Measurements from ENCODE around the gene SH3GL2.

The SH3GL2 gene

GRCh38 chr9:17611342-17611741, 32.5 kb downstream of the SH3GL2 start:
- DNase-seq (ENCODE audit: low read depth): no peak

GRCh38 chr9:17611917-17612316, 33.1 kb downstream of the SH3GL2 start:
- DNase-seq (ENCODE audit: low read depth): no peak

DNA sequence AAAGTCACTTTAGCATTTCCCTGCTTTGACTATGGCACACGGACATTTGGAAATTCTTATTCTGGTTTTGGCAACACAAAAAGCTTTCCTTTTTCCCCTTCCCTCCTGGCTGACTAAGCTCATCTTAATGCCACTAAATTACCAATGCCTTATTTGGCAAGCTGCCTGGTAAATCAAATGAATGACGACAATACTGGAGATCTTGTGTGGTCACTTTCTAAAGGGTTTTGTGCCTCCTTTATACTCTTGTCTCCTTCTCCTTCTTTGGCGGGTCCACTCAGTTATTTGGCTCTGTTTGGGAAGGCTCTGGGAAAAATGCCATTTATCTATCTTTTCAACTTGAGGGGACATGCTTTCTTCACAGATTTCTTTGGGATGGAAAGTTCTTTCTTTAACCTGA, 34.9 kb downstream of the SH3GL2 start:
- DNase-seq (ENCODE audit: low read depth): peak; percentile 42

GRCh38 chr9:17614250-17614649, 35.4 kb downstream of the SH3GL2 start:
- DNase-seq (ENCODE audit: low read depth): no peak

- DNase-seq (ENCODE audit: low read depth): no peak
Measured at GRCh38 chr9:17614903-17615302, 36.0 kb downstream of the SH3GL2 start.

GRCh38 chr9:17622141-17622540, 43.3 kb downstream of the SH3GL2 start:
- no peak for DNase-seq (ENCODE audit: low read depth)

- DNase-seq (ENCODE audit: low read depth): no peak
Measured at GRCh38 chr9:17622749-17623148, 43.9 kb downstream of the SH3GL2 start.

GRCh38 chr9:17623965-17624364, 45.1 kb downstream of the SH3GL2 start:
- no peak for DNase-seq (ENCODE audit: low read depth)

- DNase-seq (ENCODE audit: low read depth): no peak
Measured at GRCh38 chr9:17624571-17624970, 45.7 kb downstream of the SH3GL2 start.

GRCh38 chr9:17625644-17626388, 47.0 kb downstream of the SH3GL2 start:
- DNase-seq (ENCODE audit: low read depth): no peak

DNA sequence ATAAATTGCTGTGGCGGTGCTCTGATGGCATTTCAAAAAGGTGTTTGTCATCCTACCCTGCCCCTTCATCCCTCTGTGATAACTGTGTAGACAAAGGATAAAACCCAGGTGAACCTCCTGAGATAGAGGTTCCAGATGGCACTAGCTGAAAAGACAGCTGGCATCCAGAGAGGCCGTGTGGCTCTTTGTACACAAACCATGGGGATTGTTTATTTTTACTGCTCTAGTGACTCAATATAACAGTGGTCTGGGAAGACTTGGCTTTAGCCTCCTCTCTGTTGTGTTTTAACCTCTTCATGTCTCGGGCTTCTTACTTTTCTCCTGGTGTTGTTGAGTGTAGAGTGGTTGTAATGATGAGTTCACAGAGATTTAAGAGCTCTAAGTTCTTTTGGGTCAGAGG, 48.8 kb downstream of the SH3GL2 start:
- DNase-seq (ENCODE audit: low read depth): no peak

DNA sequence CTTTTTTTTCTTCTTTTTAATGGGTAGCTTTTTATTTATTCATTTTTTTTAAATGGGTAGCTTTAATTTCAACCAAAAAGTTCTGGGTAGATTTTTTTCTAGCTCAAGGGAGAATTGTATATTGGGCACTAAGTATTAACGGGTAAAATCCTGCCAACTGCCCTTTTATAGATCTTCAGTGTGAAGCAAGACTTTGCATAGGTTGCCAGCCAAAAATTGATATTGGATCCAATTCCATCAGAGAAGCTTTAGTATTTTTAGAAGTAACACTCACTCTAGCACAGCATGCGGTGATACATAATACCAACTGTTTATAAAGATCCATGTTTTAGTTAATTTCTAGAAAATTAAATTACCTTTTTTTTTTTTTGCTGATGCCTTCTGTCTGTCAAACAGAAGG, 49.8 kb downstream of the SH3GL2 start:
- DNase-seq (ENCODE audit: low read depth): no peak

DNA sequence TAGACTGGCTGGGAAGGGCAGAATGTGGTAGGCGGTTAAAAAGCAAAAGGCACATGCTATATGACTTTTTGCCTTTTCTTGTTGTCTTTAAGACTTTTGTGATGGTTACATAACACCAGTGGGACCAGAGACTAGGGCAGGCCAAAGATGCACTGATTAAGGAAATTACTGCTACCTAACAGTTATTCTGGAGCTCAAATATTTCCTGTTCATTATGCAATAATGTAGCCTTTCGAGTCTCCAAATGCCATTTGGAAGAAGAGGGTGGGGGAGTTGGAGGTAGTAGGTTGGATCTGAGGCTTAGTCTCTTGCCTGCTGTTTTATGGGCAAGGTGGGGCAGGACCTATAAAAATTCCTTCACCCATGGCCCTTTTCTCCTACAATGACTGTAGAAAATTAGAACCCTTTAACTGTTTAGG, 51.7 kb downstream of the SH3GL2 start:
- no peak for DNase-seq (ENCODE audit: low read depth)

- DNase-seq (ENCODE audit: low read depth): no peak
Measured at GRCh38 chr9:17631396-17631795, 52.5 kb downstream of the SH3GL2 start.

DNA sequence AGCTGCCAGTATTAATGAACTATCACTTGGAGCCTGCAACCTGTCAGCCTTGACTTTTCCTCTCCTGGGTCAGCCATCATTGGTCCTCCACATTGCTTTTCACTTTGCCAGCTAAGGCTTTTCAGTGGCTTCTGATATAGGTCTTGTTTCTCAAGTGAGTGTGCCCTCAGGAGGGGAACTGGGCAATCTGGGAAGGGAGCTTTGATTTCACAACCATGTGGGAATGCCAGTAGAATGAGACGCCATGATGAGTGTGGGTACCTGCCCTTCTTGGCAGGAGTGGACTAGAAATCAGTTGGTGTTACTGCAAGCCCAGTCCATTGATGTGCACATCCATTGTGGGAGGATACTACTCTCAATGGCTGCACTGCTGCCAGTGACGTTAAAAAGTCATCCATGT, 54.1 kb downstream of the SH3GL2 start:
- DNase-seq (ENCODE audit: low read depth): no peak

DNA sequence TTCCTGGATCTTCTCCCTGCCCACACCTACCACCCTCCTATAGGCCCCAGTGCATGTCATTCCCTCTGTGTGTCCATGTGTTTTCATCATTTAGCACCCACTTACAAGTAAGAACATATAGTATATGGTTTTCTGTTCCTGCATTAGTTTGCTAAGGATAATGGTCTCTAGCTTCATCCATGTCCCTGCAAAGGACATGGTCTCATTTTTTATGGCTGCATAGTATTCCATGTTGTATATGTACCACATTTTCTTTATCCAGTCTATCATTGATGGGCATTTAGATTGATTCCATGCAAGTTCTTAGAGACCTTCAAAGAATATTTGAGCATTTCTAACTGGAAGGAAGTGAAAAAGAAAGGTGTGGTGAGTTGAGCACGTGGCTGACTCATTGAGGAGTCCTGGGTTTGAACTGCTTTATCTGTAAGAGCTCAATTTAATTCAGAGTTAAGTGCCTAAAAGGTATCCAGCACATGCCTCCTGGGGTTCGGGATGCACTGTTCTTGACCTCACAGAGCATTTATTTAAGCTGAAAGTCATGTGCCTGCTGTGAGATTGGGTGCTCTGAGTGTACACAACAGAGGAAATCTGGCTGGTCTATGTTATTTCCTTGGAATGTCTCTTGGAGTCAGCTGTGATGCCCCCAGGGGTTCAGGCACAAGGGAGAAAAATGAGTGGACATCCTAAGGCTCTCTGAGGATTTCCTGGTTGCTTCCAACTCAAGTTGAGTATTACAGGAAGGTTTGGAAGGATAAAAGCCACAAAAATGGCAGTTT, 56.4 kb downstream of the SH3GL2 start:
- no peak for DNase-seq (ENCODE audit: low read depth)

GRCh38 chr9:17636349-17636748, 57.5 kb downstream of the SH3GL2 start:
- no peak for DNase-seq (ENCODE audit: low read depth)

DNA sequence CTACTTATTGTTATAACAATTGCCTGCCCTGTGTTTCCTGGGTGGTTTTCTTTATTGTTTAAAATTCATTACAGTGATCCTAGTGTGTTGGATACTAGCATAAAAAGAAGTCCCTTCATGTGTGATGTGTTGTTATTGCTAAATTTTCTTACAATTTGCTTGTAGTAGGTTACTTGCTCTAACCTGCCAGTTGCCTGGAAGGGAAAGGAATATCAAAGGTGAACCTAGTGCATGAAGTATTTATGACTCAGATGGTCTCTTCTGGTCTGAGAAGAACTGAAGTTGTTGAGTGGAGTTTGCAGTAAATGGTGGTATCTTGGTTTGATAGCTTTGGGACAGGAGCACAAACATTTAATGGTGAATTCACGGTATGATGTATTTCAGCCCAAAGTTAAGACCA, 58.0 kb downstream of the SH3GL2 start:
- no peak for DNase-seq (ENCODE audit: low read depth)

- no peak for DNase-seq (ENCODE audit: low read depth)
Measured at GRCh38 chr9:17637229-17637628, 58.4 kb downstream of the SH3GL2 start.

DNA sequence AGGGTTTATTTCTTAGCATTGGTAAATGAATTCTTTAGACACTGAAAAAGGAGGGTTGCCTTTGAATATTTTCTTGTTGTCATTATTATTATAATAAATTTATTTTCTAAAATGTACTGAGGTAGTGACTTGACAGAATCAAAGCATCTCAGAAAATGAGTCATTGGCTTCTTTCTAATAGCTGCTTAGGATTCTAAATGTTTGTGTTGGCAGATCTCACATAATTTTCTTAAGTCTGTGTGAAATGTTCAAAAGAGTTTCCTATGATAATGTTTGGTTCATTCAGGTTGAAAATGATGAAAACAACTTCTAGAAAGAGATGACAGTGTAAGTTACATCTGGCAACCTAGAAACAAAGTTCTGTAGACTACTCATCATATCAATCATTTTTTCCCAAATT, 69.7 kb downstream of the SH3GL2 start:
- DNase-seq (ENCODE audit: low read depth): no peak

- no peak for DNase-seq (ENCODE audit: low read depth)
Measured at GRCh38 chr9:17651725-17652124, 72.9 kb downstream of the SH3GL2 start.

- no peak for DNase-seq (ENCODE audit: low read depth)
Measured at GRCh38 chr9:17653947-17654465, 75.1 kb downstream of the SH3GL2 start.

DNA sequence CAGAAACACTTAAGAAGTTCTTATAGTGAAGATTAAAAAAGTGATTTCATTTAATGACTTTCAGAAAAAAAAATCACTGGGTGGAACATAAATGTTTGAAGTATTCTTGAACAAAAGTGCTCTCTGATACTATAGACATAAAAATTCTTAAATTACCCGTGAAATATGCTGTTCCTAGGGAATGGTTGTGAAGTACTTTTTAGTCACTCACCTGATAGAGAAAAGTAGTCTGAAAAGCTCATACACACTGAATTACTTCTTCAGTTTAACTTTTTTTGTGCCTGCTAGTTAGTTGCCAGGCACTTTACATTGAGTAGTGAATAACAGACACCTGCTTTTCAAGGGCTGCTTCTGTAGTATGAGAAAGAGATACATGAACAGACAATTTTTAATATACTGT, 78.0 kb downstream of the SH3GL2 start:
- no peak for DNase-seq (ENCODE audit: low read depth)
